PFSK-1 (cell line): ENCODE data around the gene OTC.

ENCODE experiments used
- FOXP2 ChIP-seq: optimal IDR thresholded peaks from 2 replicates; pipeline ENCODE3; 2011; ENCODE audit warnings: borderline replicate concordance, control low read depth, inconsistent platforms; ENCODE audit not compliant: insufficient read depth; ENCODE audit errors: extremely low read length, extremely low read depth
- POLR2AphosphoS5 ChIP-seq: IDR thresholded peaks from 2 replicates; pipeline ENCODE4 v1.6.1; 2012; ENCODE audit warnings: low read depth, mild to moderate bottlenecking, control low read depth, low read length, moderate library complexity
- SIN3A ChIP-seq: IDR thresholded peaks from 2 replicates; pipeline ENCODE4 v1.6.1; 2012; ENCODE audit warnings: mild to moderate bottlenecking, low read length, moderate library complexity, borderline replicate concordance; ENCODE audit not compliant: insufficient read depth
- TAF1 ChIP-seq: IDR thresholded peaks from 2 replicates; pipeline ENCODE4 v1.6.1; 2012; ENCODE audit warnings: low read length, control low read depth, borderline replicate concordance; ENCODE audit not compliant: insufficient read depth
- TF ChIP-seq, protein P1 (sequence below), 2 experiments: IDR thresholded peaks; 2 replicates each; pipeline versions ENCODE4 v1.6.1 to v1.8.0; 2011 to 2012; ENCODE audit warnings: low read depth in 2 of 2, low read length in 2 of 2, control low read depth in 1 of 2, inconsistent platforms in 1 of 2, mild to moderate bottlenecking in 1 of 2, moderate library complexity in 1 of 2; ENCODE audit not compliant: insufficient read depth in 1 of 2

Gene OTC

DNA sequence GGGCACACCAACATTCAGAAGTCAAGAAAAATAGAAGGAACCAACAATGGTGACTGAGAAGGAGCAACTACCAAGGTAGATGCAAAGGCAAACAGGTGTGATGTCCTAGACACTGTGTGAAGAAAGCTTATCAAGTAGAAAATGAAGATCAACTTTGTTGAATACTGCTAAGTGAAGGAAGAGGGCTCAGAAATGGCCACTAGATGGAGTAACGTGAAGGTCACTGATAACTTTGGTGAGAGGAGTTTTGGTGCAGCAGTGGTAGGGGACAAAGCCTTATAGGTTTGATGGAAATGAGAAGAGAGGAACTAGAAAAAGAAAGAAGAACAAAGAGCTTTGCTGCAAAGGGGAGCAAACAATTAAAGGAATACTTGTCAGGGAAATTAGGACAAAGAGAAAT lies 23.5 kb downstream of the OTC start:
- TF ChIP-seq FOXP2 (no peak), POLR2AphosphoS5 (no peak), SIN3A (no peak), TAF1 (no peak)
- TF ChIP-seq, protein P1, sequence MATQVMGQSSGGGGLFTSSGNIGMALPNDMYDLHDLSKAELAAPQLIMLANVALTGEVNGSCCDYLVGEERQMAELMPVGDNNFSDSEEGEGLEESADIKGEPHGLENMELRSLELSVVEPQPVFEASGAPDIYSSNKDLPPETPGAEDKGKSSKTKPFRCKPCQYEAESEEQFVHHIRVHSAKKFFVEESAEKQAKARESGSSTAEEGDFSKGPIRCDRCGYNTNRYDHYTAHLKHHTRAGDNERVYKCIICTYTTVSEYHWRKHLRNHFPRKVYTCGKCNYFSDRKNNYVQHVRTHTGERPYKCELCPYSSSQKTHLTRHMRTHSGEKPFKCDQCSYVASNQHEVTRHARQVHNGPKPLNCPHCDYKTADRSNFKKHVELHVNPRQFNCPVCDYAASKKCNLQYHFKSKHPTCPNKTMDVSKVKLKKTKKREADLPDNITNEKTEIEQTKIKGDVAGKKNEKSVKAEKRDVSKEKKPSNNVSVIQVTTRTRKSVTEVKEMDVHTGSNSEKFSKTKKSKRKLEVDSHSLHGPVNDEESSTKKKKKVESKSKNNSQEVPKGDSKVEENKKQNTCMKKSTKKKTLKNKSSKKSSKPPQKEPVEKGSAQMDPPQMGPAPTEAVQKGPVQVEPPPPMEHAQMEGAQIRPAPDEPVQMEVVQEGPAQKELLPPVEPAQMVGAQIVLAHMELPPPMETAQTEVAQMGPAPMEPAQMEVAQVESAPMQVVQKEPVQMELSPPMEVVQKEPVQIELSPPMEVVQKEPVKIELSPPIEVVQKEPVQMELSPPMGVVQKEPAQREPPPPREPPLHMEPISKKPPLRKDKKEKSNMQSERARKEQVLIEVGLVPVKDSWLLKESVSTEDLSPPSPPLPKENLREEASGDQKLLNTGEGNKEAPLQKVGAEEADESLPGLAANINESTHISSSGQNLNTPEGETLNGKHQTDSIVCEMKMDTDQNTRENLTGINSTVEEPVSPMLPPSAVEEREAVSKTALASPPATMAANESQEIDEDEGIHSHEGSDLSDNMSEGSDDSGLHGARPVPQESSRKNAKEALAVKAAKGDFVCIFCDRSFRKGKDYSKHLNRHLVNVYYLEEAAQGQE (IDR thresholded peaks at IDR 0.05; ENCODE audit: insufficient read depth in 1 of 2, low read depth in 2 of 2, low read length in 2 of 2): no peak

DNA sequence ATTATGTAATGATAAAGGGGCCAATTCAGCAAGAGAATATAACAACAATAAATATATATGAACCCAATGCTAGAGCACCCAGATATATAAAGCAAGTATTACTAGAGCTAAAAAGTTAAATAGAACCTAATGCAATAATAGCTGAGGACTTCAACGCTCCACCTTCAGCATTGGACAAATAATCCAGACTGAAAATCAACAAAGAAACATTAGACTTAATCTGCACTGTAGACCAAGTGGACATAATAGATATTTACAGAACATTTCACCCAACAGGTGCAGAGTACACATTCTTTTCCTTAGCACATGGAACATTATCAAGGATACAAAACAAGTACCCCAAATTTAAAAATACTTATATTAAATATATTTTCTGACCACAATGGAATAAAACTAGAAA lies 24.3 kb downstream of the OTC start:
- TF ChIP-seq TAF1 (no peak), SIN3A (no peak), POLR2AphosphoS5 (no peak), FOXP2 (no peak)
- TF ChIP-seq, protein P1 (IDR thresholded peaks at IDR 0.05; ENCODE audit: insufficient read depth in 1 of 2, low read depth in 2 of 2, low read length in 2 of 2): no peak

DNA sequence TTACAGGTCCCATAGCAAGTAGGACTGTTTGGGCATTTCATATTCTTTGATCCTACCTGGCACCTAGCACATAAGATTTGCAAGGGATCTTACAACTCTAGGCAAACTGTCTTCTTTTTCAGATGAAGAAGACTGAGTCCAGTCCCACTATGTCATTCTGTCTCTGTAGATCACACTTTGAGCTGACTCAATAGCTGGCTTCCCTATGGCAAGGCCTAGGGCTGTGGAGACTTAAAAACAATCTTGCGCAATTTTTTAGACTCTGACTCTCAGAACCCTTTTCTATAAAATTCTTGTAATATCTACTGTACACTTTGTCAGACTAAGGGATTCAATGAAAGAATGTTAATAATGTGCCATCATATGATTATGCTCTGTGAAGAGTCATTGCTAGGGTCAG lies 26.7 kb downstream of the OTC start:
- TF ChIP-seq FOXP2 (no peak), TAF1 (no peak), SIN3A (no peak), POLR2AphosphoS5 (no peak)
- TF ChIP-seq, protein P1 (IDR thresholded peaks at IDR 0.05; ENCODE audit: insufficient read depth in 1 of 2, low read depth in 2 of 2, low read length in 2 of 2): no peak

DNA sequence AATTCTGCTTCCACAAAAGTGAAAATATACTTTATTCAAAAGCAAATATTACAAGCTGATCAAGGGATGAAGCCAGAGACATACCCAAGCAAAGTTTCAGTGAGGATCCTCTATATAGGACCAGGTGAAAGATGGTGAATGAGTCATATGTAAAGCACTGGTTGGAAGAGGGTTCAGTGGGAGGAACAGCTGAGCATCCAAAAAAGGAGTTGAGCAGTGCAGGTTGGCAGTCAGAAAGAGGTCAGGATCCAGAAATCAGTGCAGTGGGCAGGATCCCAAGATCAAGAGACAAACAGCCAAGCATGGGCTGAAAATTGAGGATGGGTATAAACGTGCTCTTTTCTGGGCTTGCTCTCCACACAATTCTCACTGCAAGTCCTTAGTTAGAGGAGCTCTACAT lies 30.3 kb downstream of the OTC start:
- no peak for TF ChIP-seq FOXP2
- TF ChIP-seq SIN3A: no peak
- TF ChIP-seq POLR2AphosphoS5: no peak
- TF ChIP-seq, protein P1 (IDR thresholded peaks at IDR 0.05; ENCODE audit: insufficient read depth in 1 of 2, low read depth in 2 of 2, low read length in 2 of 2): no peak
- TF ChIP-seq TAF1: no peak

DNA sequence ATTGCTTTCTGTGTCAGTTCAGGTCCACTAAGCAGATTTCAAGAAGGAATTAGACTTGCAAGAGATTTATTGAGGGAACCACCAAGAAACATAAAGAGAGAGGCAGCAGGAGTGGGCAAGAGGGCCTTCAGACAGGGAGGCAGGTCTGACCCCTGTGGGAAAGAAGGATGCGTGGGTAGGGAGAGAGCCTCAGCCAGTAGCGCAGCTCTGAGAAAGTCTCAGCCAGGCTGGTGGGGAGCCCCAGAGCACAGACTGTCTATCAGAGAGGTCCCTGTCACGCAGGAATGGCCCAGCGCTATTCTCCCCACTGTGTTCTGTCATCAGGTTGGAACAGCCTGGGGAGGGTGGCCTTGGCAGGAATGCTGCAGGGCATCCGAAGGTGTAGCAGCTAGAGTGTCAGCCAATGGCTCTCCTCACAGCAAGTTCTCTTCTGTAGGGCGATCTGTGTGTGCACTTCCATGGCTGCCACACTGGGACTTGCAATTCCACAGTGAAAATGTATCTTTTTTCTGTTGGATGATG lies 48.0 kb downstream of the OTC start:
- TF ChIP-seq SIN3A (no peak), POLR2AphosphoS5 (no peak), FOXP2 (no peak), TAF1 (no peak)
- TF ChIP-seq, protein P1 (IDR thresholded peaks at IDR 0.05; ENCODE audit: insufficient read depth in 1 of 2, low read depth in 2 of 2, low read length in 2 of 2): no peak
